HG03342 (cell line): ENCODE data around the gene PTDSS2.
A peak's percentile ranks its signal among the peaks of the same experiment; 100 is the strongest.
"Not testable (repeated sequence)": the region's sequence is repeated elsewhere in the genome, so short reads cannot be mapped to it uniquely, and the experiment has no call there.

Experiments
- ATAC-seq: cut with Tn5 transposase; IDR thresholded peaks from one replicate; pipeline ENCODE4 v1.9.1; 2021; ENCODE audit warnings: mild to moderate bottlenecking, moderate library complexity; ENCODE audit not compliant: unreplicated experiment

PTDSS2 gene

DNA sequence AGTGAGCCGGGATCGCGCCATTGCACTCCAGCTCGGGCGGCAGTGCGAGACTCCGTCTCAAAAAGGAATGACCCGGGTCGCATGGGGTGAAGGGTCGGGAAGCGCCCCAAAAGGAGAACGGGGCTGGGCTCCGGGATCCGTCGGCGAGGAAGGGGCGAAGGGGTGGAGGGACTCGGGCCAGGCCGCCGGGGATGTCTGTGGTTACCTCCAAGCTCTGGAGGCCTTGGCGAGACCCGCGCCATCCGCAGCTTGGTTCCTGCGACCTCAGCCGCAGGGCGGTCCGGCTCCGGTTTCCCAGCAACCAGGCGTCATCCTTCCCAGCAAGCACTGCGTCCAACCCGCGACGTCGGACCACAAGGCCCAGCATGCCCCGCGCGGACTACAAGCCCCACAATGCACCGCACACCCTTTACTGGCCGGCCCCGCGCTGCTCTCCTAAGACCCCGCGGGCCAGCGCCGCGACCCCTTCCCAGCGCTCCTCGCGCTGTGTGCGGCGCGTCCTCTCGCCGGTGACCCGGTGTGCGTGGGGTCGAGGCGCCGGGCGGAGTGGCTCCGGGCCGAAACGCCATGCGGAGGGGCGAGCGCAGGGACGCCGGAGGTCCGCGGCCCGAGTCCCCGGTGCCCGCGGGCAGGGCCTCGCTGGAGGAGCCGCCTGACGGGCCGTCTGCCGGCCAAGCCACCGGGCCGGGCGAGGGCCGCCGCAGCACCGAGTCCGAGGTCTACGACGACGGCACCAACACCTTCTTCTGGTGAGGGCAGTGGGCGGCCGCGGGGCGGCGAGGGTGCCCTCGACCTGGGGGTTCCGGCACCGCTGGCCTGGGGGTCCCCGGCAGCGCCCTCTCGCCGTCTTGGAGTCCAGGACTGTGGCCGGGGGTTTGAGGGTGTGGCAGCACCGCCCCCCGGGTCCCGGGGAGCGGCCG, at the start of gene PTDSS2:
Gene PTDSS2 (plus strand): TSS at position 391 of the 920 bp plus-strand sequence. CDS start 177 bp downstream, at position 568.
- peak; percentile 71 for ATAC-seq

- ATAC-seq = not testable (repeated sequence)
Measured at GRCh38 chr11:401196-401595, 48.9 kb upstream of the PTDSS2 start.

DNA sequence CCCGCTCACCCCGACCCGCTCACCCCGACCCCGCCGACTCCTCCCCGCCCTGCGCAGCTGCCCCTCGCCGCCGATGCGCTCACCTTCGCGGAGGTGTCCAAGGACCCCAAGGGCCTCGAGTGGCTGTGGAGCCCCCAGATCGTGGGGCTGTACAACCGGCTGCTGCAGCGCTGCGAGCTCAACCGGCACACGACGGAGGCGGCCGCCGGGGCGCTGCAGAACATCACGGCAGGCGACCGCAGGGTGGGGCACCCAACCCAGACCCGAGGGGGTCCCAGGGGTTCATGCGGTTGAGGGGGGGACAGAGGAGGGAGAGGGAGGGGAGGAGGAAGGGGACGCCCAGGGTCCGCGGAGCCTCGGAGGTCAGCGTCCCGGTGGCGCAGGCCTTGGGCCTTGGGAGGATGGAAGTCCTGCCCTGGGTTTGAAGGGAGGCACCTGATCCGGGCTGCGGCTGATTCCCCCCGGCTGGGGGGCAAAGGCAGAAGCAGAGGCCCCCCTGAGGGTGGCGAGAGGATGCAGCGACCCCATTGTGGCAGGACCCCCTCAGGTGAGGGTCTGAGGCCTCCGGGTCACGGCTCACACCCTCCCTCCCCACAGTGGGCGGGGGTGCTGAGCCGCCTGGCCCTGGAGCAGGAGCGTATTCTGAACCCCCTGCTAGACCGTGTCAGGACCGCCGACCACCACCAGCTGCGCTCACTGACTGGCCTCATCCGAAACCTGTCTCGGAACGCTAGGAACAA, 46.9 kb upstream of the PTDSS2 start:
- ATAC-seq = no peak

GRCh38 chr11:403761-404431, 46.2 kb upstream of the PTDSS2 start:
- ATAC-seq = no peak

DNA sequence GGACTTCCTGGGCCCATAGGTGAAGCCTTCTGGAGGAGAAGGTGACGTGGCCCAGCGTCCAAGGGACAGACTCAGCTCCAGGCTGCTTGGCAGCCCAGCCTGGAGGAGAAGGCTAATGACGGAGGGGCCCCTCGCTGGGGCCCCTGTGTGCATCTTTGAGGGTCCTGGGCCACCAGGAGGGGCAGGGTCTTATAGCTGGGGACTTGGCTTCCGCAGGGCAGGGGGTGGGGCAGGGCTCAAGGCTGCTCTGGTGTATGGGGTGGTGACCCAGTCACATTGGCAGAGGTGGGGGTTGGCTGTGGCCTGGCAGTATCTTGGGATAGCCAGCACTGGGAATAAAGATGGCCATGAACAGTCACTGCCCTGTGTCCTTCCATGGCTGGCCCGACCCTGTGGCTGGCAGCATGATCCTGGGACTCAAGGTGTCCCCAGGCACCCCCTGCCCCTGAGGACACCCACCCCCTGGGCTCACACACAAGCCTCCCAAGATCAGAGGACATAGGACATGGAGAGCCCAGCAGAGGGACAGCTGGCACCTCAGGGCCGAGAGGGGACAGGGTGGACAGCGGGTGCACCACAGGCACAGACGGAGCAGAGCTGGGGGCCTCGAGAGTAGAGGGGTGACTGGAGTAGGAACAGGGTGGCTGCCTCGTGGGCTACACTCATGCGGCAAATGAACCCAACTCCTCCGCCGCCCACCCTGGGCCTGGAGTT, 45.4 kb upstream of the PTDSS2 start:
- no peak for ATAC-seq

DNA sequence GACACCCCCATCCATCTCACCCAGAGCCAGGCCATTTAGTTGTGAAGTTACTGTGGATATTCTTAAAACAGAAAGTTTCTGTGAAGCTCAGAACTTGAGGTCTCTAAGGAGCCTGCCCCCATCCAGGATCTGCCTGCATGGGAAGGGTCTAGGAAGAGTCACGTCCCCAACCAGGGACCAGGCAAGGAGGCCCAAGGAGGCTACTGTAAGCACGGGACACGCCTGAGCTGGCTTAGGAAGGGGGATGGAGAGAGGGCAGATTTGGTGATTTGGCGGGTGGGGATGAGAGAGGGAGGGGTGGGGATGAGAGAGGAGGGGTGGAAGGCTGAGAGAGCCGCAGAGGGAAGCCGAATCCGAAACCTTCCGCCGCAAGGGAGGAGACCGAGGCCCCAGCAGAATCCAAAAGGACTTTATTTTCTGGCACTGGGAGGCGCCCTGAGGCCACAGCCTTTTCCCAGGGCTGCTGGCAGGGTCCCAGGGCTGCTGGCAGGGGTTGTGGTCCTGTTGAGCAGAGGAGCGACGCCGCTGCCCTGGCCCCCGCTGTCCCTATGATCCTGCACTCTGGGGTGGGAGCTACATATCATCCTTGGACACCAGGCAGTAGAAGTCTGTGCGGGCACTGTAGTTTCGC, 44.6 kb upstream of the PTDSS2 start:
- no peak for ATAC-seq

GRCh38 chr11:405954-406795, 43.9 kb upstream of the PTDSS2 start:
- no peak for ATAC-seq

- peak; percentile 76 for ATAC-seq
Measured at GRCh38 chr11:406796-407650, 43.1 kb upstream of the PTDSS2 start.

DNA sequence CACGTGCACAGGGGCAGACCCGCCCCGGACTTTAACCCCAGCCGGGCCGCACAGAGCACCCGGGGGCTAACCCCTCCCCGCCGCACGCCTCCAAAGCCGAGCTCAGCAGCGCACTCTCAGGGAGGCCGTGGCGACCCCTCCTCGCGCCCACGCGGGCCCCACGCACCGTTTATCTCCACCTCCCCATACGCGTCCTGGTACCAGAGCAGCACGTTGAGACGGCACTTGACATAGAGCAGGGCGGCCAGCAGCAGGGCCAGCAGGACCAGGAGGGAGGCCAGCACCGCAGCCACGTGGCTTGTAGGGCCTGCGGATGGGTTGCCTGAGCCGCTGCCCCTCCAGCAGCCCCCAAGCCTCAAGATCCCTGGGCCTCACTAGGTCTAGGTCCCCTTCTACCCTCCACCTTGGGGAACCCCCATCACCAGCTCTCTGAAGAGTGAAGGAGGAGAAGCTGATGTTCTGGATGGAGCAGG, 42.4 kb upstream of the PTDSS2 start:
- peak; percentile 6 for ATAC-seq

DNA sequence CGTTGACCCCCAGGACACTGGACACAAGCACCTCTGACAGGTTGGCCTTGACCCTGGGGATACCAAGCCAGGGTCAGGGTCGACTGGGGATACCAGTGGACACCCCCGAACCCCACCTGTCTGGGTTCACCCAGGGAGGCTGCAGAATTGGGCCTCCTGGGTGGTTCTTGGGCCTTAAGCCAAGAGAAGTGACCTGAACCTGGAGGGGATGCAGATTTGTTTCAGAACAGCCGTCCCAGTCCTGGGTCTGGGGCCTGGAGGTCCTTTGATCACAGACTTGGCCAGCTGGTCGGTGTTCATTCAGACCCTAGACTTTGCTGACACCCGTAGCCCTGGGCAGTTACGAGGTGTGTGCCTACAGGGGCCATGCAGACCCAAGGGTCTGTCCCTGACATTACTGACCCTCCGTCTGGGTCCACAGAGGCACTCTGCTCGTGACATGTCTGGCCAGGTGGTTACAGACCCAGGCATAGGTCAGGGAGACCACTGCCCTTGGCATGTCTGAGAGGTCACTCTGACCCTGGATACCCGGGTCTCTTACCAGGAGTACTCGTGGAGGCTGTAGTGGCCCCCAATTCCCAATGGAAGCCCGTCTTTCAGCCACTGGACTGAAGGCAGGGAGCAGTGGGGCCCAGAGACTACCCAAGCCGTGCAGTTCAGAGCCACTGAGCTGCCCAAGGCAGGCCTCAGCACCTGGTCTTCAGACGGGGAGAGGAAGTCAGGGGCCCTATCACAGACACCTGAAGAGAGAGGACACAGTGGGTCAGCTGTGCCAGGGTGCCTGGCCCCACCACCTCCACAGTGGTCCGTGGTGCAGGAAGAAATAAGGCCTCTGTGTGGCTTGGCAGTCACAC, 41.7 kb upstream of the PTDSS2 start:
- no peak for ATAC-seq

DNA sequence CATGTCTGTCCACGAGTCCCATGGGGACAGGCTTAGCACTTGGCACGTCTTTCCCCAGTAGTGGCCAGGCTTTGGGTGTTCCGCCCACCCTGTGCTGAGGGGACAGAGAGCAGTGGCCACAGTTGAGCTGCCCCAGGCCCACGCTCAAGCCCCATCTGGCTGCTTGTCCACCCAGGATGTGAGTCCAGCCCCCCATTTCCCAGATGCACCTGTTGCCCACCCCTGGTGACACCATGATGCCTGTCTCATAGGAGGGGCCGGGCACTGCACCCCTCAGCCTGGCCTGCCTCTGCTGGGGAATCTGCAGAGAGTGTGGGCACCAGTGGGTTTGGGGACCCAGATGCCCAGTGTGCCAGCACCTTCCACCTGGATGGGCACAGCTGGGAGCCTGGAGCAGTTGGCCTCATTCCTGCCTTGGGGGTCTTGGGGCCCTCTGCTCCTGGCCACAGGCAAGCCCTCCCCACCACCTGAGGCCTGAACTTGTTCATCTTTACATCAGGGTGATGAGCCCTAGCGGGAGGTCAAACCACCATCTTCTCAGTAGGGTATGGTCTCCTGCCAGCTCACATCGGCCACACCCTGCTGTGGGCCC, 41.0 kb upstream of the PTDSS2 start:
- no peak for ATAC-seq

DNA sequence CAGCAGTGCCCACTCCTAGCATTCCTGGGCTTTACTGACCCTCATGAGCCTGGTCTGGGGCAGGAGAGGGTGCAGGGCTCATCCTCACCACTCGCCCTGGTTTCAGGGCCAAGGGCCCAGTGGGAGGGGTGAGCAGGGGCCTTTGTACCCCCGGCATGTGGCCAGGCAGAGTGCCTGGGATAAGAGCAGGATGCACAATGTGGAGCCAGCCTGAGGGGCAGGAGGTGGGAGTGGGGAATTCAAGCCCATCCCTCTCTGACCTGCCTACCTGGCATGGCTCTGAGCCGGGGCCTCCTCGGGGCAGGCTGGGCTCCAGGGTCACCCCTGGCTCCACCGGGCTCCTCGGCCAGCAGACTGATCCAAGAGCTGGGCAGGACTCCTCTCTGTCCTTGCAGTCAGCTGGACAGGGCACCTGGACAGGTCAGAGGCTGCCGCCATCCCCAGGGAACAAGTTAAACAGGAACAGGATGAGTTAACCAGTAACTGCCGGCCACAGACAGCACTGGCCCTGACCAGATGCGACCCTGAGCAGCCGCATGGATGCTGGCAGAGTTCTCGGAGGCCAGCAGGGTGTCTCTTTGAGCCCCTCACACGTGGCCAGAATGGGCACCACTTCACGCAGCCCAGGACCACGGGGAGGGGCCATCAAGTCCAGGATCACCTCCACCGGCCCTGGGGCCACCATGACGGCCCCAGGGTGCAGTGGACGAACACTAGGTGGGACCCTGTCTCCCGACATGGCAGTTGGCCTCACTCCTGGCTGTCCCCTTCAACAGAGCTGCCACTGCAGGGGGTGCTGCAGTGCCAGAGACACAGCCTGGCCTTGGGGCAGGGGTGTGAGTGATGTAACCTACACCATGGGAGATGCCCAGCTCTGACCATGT, 40.2 kb upstream of the PTDSS2 start:
- no peak for ATAC-seq

DNA sequence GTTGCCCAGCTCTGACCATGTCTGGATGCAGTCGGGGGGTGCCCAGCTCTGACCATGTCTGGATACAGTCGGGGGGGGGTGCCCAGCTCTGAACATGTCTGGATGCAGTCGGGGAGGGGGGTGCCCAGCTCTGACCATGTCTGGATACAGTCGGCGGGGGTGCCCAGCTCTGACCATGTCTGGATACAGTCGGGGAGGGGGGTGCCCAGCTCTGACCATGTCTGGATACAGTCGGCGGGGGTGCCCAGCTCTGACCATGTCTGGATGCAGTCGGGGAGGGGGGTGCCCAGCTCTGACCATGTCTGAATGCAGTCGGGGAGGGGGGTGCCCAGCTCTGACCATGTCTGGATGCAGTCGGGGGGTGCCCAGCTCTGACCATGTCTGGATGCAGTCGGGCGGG, 39.4 kb upstream of the PTDSS2 start:
- not testable (repeated sequence) for ATAC-seq

DNA sequence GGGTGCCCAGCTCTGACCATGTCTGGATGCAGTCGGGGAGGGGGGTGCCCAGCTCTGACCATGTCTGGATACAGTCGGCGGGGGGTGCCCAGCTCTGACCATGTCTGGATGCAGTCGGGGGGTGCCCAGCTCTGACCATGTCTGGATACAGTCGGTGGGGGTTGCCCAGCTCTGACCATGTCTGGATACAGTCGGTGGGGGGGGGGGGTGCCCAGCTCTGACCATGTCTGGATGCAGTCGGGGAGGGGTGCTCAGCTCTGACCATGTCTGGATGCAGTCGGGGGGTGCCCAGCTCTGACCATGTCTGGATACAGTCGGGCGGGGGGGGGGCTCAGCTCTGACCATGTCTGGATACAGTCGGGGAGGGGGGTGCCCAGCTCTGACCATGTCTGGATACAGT, 38.6 kb upstream of the PTDSS2 start:
- not testable (repeated sequence) for ATAC-seq

- no peak for ATAC-seq
Measured at GRCh38 chr11:412641-413119, 37.4 kb upstream of the PTDSS2 start.
